Neural progenitor cell (in vitro differentiated cells): ENCODE results near the gene GRID1. TPM values are rescaled to one million over a fixed set of nuclear protein-coding genes. Genes with fewer than 3 reads are reported as not detected.
A peak's percentile ranks its signal among the peaks of the same experiment; 100 is the strongest.

Experiments
- DNase-seq: peaks from one replicate; pipeline ENCODE4 v3.0.0-alpha.2; 2016; ENCODE audit warnings: low spot score
- H2AFZ ChIP-seq: fragments of 200-600 bp; sonication (generic); replicated peaks from 2 replicates; pipeline ENCODE4 v1.6.1; 2016; ENCODE audit warnings: antibody characterized with exemption
- H3F3A ChIP-seq: fragments of 200-600 bp; sonication (generic); 2 replicates; pipeline ENCODE4 v1.6.1; 2016; ENCODE audit warnings: antibody characterized with exemption, low read depth
- H3K27ac ChIP-seq: fragments of 200-600 bp; sonication (generic); 2 replicates; pipeline ENCODE4 v1.5.1; 2016; ENCODE audit warnings: mild to moderate bottlenecking
- H3K27me3 ChIP-seq: fragments of 200-600 bp; sonication (generic); 2 replicates; pipeline ENCODE4 v1.6.1; 2016; ENCODE audit warnings: mild to moderate bottlenecking, moderate library complexity
- H3K36me3 ChIP-seq: fragments of 200-600 bp; sonication (generic); 2 replicates; pipeline ENCODE4 v1.5.1; 2016
- H3K4me1 ChIP-seq: fragments of 200-600 bp; sonication (generic); 2 replicates; pipeline ENCODE4 v1.6.1; 2016; ENCODE audit warnings: mixed run types
- H3K4me2 ChIP-seq: fragments of 200-600 bp; sonication (generic); 2 replicates; pipeline ENCODE4 v1.6.1; 2016
- H3K4me3 ChIP-seq: fragments of 200-600 bp; sonication (generic); 2 replicates; pipeline ENCODE4 v1.5.1; 2016
- H3K79me2 ChIP-seq: fragments of 200-600 bp; sonication (generic); 2 replicates; pipeline ENCODE4 v1.6.1; 2016; ENCODE audit warnings: low read depth
- H3K9ac ChIP-seq: fragments of 200-600 bp; sonication (generic); 2 replicates; pipeline ENCODE4 v1.6.1; 2016
- H3K9me3 ChIP-seq: fragments of 200-600 bp; sonication (generic); 2 replicates; pipeline ENCODE4 v1.5.1; 2016; ENCODE audit warnings: low read depth
- H4K20me1 ChIP-seq: fragments of 200-600 bp; sonication (generic); 2 replicates; pipeline ENCODE4 v1.6.1; 2016; ENCODE audit warnings: low read depth
- H3K27ac Mint-ChIP-seq: 3 replicates; pipeline ENCODE4 v1.8.0; 2021; ENCODE audit warnings: mixed read lengths
- H3K27me3 Mint-ChIP-seq: 2 replicates; pipeline ENCODE4 v1.8.0; 2022; ENCODE audit warnings: low read depth, mild to moderate bottlenecking, inconsistent platforms, moderate library complexity, mixed read lengths; ENCODE audit not compliant: insufficient read depth
- H3K36me3 Mint-ChIP-seq: 3 replicates; pipeline ENCODE4 v1.8.0; 2021; ENCODE audit warnings: mixed read lengths
- H3K4me1 Mint-ChIP-seq: 3 replicates; pipeline ENCODE4 v1.8.0; 2021; ENCODE audit warnings: mixed read lengths
- H3K4me3 Mint-ChIP-seq: 3 replicates; pipeline ENCODE4 v1.8.0; 2021; ENCODE audit warnings: mild to moderate bottlenecking, moderate library complexity, mixed read lengths
- H3K9me3 Mint-ChIP-seq: 3 replicates; pipeline ENCODE4 v1.8.0; 2020; ENCODE audit warnings: mixed read lengths
- EZH2 ChIP-seq: fragments of 200-600 bp; sonication (generic); IDR thresholded peaks from 2 replicates; pipeline ENCODE4 v1.6.1; 2017; ENCODE audit warnings: antibody characterized with exemption, mild to moderate bottlenecking, moderate library complexity
- EZH2phosphoT487 ChIP-seq: fragments of 200-600 bp; sonication (generic); IDR thresholded peaks from 2 replicates; pipeline ENCODE4 v1.6.1; 2017; ENCODE audit warnings: antibody characterized with exemption
- total RNA-seq: library from RNA; depleted of rRNA; stranded (reverse); fragments of >200 nt; gene quantifications from 2 replicates; pipeline ENCODE4 v1.2.3, GENCODE V29; 2015; ENCODE audit warnings: low replicate concordance
- TF ChIP-seq, protein P1 (sequence below): fragments of 200-600 bp; sonication (generic); IDR thresholded peaks from 2 replicates; pipeline ENCODE4 v1.5.1; 2017; ENCODE audit warnings: antibody characterized with exemption, mild to moderate bottlenecking

Gene GRID1
- total RNA-seq, 1 donor from 2014 or later: not detected

DNA sequence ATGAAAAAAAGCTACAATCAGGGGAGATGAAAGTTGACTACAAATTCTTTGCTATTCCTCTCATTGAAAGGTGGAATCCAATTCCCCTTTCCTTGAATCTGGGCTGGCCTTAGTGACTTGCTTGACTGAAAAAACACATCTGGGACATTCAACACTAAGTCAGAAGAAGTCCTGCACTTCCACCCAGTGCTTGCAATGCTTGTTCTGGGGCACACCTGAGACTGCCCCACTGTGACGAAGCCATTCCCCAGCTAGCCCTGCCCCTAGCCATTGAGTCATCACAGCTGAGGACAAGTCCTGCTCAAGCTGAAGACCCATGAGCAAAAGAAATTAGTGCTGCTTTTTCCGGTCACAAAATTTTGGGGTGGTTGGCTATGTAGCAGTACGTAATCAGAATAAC, 19.2 kb upstream of the GRID1 start:
- Histone ChIP-seq H3K27me3 (peaks cover 31% of the 10 kb centered on the region), H3K36me3 (no peaks in the 10 kb centered on the region), H3K9me3 (no peaks in the 10 kb centered on the region), H4K20me1 (no peaks in the 10 kb centered on the region), H3F3A (peaks cover 10% of the 10 kb centered on the region), H2AFZ (no peak overlapping the region), H3K9ac (no peak overlapping the region), H3K27ac (no peak overlapping the region), H3K4me1 (peaks cover 16% of the 10 kb centered on the region), H3K79me2 (no peaks in the 10 kb centered on the region), H3K4me3 (no peak overlapping the region), H3K4me2 (no peak overlapping the region)
- Mint-ChIP-seq H3K4me3 (no peak overlapping the region), H3K4me1 (peaks cover 21% of the 10 kb centered on the region), H3K36me3 (no peaks in the 10 kb centered on the region), H3K27ac (no peak overlapping the region), H3K9me3 (peaks cover 4% of the 10 kb centered on the region), H3K27me3 (peaks cover 14% of the 10 kb centered on the region)
- no peak for DNase-seq
- no peak for TF ChIP-seq EZH2
- TF ChIP-seq, protein P1, sequence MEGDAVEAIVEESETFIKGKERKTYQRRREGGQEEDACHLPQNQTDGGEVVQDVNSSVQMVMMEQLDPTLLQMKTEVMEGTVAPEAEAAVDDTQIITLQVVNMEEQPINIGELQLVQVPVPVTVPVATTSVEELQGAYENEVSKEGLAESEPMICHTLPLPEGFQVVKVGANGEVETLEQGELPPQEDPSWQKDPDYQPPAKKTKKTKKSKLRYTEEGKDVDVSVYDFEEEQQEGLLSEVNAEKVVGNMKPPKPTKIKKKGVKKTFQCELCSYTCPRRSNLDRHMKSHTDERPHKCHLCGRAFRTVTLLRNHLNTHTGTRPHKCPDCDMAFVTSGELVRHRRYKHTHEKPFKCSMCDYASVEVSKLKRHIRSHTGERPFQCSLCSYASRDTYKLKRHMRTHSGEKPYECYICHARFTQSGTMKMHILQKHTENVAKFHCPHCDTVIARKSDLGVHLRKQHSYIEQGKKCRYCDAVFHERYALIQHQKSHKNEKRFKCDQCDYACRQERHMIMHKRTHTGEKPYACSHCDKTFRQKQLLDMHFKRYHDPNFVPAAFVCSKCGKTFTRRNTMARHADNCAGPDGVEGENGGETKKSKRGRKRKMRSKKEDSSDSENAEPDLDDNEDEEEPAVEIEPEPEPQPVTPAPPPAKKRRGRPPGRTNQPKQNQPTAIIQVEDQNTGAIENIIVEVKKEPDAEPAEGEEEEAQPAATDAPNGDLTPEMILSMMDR: no peak
- TF ChIP-seq EZH2phosphoT487: no peak

DNA sequence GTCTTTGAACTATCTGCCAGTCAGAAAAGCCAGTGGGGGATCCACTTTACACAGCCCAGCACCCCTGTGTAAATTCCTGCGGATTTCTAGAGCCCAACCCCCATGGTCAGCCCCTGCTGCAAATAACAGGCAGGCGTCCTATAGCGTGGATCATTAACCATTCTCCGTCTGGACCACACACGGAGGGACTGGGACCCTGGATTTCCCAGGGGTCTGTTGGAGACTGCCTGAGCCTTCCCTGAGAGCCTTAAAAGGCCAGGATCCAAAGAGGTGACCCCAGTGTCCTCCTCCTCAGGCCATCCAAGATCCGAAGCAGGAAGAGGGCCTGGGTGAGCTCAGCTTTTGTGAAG, 11.2 kb upstream of the GRID1 start:
- H3K27me3 Mint-ChIP-seq: peaks cover 13% of the 10 kb centered on the region
- no peak overlapping the region for H3K27ac Mint-ChIP-seq
- H3K36me3 Mint-ChIP-seq: no peaks in the 10 kb centered on the region
- H3F3A ChIP-seq: no peaks in the 10 kb centered on the region
- H3K9me3 ChIP-seq: no peaks in the 10 kb centered on the region
- no peak overlapping the region for H3K4me3 ChIP-seq
- no peaks in the 10 kb centered on the region for H4K20me1 ChIP-seq
- H3K4me3 Mint-ChIP-seq: no peak overlapping the region
- no peak for TF ChIP-seq EZH2phosphoT487
- TF ChIP-seq, protein P1: no peak
- no peak for TF ChIP-seq EZH2
- peaks cover 8% of the 10 kb centered on the region for H3K4me1 Mint-ChIP-seq
- no peak overlapping the region for H2AFZ ChIP-seq
- no peaks in the 10 kb centered on the region for H3K36me3 ChIP-seq
- peaks cover 2% of the 10 kb centered on the region for H3K4me1 ChIP-seq
- no peak overlapping the region for H3K4me2 ChIP-seq
- no peak overlapping the region for H3K9ac ChIP-seq
- no peaks in the 10 kb centered on the region for H3K79me2 ChIP-seq
- H3K27me3 ChIP-seq: peaks cover 41% of the 10 kb centered on the region
- no peak for DNase-seq
- H3K9me3 Mint-ChIP-seq: no peaks in the 10 kb centered on the region
- H3K27ac ChIP-seq: no peak overlapping the region

DNA sequence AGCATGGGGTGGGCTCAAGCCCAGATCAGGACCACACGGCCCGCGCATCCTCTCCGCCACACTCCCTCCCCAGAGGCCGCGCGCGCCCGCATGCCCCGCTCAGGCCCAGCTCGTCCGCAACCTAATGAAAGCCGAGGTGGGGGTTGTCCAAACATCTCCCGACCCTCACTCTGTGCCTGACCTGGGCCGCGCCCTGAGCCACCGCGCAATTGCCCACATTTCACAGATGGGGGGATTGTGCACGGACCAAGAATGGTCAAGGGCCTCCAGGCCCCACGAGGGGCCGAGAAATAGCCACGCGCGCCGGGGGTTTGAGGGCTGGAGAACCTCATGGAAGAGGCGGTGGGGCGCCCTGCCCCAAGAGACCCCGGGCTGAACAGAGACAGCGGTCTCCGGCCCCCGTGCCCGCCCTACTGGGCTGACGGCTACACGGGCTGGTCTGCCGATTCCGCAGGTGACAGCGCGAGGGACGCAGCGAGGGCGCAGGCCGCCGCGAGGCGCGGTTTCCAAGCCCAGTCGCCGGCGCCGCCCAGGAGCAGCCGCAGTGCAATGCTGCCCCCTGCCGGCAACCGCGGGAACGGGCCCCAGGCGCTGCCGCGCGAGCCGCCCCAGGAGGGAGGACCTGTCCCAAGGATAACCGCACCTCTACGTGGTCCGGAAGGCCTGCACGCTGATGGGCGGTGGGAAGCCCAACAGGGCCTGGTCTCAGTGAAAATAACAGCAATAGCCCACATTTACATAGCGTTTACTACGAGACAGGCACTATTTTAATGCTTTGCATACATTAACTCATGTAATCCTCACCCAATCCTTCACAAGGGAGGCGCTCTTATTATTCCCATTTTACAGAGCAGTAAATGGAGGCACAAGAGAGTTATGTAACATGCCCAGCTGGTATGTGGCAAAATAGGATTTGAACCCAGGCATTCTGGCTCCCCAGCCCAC, 10.5 kb upstream of the GRID1 start:
- H3K4me1 Mint-ChIP-seq: peaks cover 8% of the 10 kb centered on the region
- H3K27ac Mint-ChIP-seq: no peak overlapping the region
- H3K9ac ChIP-seq: no peak overlapping the region
- no peaks in the 10 kb centered on the region for H3K36me3 ChIP-seq
- H3K27me3 ChIP-seq: peaks cover 47% of the 10 kb centered on the region
- no peaks in the 10 kb centered on the region for H4K20me1 ChIP-seq
- H3K4me1 ChIP-seq: peaks cover 2% of the 10 kb centered on the region
- TF ChIP-seq, protein P1: peak; percentile 98
- no peak for TF ChIP-seq EZH2phosphoT487
- DNase-seq: peak; percentile 90
- H3K79me2 ChIP-seq: no peaks in the 10 kb centered on the region
- H3K4me2 ChIP-seq: peak overlapping the region; percentile 68
- no peaks in the 10 kb centered on the region for H3K36me3 Mint-ChIP-seq
- H3K27ac ChIP-seq: no peak overlapping the region
- H2AFZ ChIP-seq: no peak overlapping the region
- H3K4me3 ChIP-seq: no peak overlapping the region
- H3K9me3 ChIP-seq: no peaks in the 10 kb centered on the region
- H3K9me3 Mint-ChIP-seq: no peaks in the 10 kb centered on the region
- H3F3A ChIP-seq: no peaks in the 10 kb centered on the region
- peaks cover 16% of the 10 kb centered on the region for H3K27me3 Mint-ChIP-seq
- no peak overlapping the region for H3K4me3 Mint-ChIP-seq
